Mucosa of gallbladder (tissue), 1 donor: ENCODE results near the gene RWDD3. TPM values are rescaled to one million over a fixed set of nuclear protein-coding genes. Genes with fewer than 3 reads are reported as not detected.

Experiments
- DNase-seq: peaks from one replicate; pipeline ENCODE4 v3.0.0-alpha.2; 2020; ENCODE audit warnings: low spot score
- total RNA-seq: library from RNA; stranded (reverse); gene quantifications from one replicate; pipeline ENCODE4 v1.2.1, GENCODE V29; 2021
- donor health status: DM: no; HTN: no; CAD: no.

RWDD3 gene, protein sequence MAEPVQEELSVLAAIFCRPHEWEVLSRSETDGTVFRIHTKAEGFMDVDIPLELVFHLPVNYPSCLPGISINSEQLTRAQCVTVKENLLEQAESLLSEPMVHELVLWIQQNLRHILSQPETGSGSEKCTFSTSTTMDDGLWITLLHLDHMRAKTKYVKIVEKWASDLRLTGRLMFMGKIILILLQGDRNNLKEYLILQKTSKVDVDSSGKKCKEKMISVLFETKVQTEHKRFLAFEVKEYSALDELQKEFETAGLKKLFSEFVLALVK
- 18.8 TPM for total RNA-seq

DNA sequence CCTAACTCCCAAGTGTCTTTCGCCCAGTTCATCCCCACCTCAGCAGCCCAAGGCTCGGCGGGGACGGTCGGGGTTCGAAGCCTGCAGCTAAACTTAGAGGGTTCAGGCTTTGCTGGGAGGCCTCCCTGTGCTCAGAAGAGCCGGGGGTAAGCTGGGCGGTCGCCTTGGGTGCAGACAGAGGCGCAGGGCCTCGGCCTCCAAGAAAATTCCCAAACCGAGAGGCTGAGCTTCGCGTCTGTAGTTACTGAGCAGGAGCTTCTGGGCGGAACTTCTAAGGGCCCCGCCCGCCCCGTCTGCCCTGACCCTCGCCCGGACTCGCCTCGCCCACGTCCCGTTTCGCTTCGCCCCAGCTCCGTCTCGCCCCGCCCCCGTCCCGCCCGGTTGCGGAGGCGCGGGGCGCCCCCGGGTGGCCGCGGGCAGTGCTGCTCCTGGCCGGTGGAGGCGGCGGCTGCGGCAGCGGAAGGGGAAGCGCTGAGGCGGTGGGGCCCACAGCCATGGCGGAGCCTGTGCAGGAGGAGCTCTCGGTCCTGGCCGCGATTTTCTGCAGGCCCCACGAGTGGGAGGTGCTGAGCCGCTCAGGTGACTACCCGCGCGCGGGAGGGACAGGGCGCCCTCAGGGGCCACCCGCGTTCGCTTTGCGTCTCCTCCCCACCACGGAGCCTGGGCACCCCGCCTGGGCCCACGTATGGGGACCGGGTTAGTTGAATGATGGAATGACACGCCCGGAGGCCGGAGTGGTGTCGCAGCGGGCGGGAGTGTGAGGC lies at the start of gene RWDD3:
Gene RWDD3 (plus strand): TSS at position 474 of the 764 bp plus-strand sequence. CDS start 21 bp downstream, at position 495.
- DNase-seq, result peak; percentile 93

DNA sequence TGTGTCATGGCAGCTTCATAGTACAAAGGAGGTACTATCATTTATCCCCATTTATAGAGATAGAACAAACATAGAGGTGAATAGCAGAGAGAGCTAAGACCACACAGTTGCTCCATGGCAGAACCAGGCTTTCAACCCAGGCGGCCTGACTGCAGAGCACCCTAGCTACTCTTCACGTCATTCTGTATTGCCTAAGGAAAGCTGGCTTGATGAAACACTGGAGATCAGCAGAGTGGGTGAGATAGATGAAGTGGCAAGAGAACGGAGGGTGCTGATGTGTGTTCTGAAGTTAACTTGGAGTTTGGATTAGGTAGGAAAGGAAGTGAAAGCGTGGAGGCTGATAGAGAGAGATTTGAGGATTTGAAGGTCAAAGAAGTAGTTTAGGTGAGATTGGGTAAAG lies 47.9 kb upstream of the RWDD3 start:
- no peak for DNase-seq

DNA sequence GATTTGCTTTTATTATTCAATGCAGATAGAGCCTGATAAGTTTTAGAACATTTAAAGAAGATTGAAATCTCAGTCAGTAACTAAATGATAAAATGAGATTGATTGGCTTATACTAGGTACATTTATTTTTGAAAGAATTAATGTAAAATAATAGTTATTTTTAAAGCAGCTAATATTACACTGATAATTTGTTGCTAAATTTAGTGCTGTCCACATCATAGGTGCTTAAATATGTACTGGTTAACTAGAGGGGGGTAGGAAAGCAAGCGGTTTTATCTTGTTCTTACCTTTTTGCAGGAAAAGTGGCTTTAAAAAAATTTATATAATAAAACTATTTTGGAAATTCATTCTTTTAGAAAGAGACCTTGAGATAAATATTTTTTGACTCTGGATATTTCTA lies 40.4 kb upstream of the RWDD3 start:
- DNase-seq, result no peak

DNA sequence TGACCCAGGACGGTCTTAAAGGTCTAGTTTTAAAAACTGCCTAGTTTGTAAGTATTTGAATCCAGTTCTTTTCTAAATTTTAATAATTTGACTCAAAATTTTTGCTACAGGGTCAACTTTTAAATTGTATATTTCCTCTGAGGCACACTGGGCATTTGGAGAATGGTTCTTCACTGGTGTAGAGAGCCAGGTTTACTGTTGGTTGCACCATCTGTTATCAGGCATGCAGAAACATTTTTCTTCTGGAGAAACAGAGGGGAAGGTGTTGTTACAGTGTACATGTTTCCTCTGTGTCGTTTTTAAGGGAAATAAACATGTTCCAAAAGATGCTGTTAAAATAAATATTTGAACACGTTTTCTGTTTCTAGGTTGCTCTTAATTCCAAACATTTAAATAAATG lies 39.0 kb upstream of the RWDD3 start:
- no peak for DNase-seq

DNA sequence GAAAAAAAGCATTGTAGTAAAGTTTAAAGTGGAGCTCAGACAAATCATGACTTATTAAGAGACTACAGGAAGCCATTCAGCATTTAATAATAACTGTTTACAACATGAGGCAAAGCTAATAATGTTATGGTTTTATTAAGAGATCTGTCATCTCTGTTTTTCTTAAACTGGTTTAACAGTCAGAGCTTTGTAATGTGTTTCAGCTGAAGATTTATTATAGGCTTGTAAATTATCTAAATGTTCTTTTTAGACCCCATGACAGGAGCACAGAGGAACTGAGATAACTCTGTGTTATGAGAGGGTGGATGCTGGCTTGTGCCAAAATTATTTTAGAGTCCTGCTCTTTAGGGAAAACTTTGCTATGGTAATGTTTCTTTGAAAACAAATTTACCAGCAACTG lies 38.0 kb upstream of the RWDD3 start:
- no peak for DNase-seq

DNA sequence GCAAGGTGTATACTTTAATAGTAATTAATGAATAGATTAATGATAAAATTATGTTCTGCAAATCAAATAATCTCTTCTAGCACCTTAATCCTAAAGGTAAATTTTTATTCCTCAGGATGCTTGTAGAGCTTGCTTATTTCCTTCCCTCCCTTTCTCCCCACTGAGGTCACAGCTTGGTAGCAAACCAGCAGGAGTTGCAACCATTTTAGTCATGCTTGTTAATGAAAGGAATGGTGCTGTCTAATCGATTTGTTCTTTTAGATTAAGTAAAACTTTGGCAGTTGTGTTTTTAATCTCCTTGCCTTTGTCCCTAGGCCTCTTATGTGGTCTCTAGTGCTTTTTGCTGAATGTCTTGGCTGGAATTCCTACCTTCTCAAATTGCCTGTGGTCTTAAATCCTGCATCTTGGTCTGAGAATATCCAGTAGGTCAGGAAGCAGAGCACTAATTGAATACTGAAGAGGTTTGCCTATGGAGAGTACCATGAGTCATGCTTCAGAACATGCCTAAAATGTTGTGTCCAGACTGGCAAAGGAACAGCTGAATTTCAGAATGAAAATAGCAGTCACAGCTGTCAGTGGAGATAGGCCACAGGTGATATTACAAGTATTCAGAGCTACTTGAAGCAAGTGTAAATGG lies 36.3 kb upstream of the RWDD3 start:
- DNase-seq, result no peak

DNA sequence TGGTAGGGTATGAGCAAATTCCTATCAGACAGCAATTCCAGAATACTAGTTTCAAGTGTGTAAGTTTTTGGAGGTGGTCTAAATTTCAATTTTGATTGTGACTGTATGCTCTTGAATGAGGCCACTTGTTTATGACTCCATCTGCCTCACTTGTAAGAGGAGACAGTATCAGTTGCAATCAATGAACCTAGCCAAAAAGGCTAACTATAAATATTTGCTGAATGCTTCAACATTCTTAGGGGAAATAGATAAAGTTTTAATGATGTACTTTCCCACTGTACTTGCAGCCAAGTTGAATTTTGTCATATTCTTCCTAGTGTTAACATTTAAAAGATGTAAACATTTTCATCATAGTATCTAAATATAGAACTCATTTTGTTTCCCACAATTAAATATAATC lies 32.1 kb upstream of the RWDD3 start:
- DNase-seq, result no peak

DNA sequence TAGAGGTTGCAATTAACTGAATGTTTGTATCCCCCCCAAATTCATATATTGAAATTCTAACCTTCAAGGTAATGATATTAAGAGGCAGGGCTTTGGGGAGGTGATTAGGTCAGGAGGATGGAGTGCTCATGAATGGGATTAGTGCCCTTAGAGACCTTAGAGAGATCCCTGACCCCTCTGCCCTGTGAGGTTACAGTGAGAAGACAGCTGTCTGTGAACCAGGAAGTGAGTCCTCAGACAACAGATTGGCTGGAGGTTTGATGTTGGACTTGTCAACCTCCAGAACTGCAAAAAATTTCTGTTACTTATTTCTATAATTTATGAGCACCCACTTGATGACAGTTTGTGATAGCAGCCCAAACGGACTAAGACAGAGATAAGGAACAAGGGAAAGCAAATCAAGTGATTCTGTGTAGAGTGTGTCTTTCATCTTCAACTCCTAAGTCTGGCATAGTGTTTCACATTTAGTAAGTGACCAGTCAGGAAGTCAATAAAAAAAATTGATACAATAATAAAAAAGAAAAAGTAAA lies 30.0 kb upstream of the RWDD3 start:
- no peak for DNase-seq

DNA sequence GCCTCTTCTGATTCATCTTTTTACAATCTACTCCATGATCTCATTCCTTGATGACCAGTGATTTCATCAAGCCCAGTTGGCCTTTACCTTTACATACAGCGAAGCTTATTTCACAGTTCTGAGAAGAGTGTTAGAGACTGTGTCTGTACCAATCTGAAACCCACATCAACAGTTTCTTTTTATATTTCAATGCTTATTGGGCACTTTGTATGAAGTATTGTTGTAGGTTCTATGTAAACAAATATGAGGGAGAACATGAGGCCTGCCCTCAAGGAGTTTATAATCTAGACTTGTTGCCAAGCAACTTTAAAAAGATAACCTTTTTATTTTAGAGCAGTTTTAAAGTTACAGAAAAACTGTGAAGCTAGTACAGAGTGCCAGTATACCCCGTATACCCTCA lies 27.5 kb upstream of the RWDD3 start:
- no peak for DNase-seq

DNA sequence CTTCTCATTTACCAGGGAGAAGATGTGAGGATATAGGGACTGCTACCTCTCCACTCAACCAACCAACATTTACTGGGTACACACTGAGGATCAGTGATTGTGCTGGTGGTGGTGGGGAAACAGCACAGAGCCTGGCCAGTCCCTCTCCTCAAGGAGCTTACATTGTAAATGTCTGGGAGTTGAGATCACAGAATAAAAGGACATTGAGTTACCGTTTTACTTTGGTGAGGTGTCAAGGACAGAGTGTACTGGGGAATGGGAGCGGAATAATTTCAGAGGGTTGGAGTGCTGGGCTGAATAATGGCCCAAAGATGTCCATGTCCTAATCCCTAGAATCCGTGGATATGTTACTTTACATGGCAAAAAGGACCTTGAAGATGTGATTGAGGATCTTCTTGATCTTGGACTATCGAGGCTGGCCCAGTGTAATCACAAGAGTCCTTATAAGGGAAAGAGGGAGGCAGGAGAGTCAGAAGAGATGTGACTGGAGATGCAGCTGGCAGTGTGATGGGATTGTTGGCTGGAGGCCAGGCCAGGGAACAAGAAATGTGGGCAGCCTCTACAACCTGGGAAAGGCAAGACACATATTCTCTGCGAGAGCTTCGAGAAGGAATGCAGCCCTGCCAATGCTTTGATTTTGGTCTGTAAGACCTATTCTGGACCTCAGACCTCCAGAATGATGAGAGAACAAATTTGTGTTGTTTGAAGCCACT lies 26.6 kb upstream of the RWDD3 start:
- DNase-seq, result no peak

DNA sequence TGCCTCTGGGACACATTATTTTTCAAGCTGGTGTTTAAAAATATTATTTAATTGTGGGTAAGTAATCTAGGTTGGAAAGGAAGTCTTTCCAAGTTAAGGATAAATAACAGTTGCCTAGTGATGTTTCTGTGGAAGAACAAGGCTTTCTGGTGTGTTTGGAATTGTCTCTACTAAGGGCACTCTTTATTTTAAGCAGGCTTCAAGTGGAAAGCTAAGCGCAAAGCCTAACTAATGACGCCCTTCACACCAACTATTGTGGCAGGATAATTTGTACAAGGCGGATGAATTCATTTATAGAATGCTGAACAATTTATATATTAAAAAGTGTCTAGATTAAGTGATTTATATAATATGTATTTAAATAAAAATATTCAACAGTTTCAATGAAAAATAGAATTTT lies 25.1 kb upstream of the RWDD3 start:
- DNase-seq, result no peak

DNA sequence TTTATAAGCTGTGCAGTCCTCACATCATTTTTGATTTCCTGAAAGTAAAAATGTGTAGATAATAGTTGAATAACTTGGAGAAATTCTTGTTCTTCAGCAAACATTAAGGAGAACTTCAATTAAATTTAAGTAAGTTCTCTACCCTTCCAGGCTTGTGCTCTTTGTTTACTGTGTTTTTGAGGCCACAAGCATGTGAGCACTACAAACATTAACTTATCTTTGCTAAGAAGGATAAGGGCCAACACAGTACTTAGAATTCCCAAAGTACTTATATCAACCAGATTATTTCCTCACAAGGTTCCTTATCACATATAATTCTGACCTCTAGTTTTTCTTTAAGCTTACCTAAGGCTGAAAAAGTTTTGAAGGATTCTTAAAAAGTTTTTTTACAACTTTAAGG lies 24.7 kb upstream of the RWDD3 start:
- no peak for DNase-seq

DNA sequence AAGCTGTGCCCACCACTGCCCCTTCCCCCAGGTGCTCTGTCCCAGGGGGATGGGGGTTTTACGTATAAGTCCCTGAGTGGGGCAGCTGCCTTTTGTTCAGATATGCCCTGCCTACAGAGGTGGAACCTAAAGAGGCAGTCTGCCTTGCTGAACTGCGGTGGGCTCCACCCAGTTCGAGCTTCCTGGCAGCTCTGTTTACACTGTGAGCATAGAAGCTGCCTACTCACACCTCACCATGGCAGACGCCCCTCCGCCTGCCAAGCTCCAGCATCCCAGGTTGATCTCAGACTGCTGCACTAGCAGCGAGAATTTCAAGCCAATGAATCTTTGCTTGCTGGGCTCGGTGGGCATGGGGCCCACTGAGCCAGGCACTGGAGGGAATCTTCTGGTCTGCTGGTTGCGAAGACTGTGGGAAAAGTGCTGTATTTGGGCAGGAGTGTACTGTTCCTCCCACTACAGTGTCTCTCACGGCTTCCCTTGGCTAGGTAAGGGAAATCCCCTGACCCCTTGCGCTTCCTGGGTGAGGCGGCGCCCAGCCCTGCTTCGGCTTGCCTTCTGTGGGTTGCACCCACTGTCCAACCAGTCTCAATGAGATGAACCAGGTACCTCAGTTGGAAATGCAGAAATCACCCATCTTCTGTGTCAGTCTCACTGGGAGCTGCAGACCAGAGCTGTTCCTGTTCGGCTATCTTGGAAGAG lies 17.6 kb upstream of the RWDD3 start:
- no peak for DNase-seq

DNA sequence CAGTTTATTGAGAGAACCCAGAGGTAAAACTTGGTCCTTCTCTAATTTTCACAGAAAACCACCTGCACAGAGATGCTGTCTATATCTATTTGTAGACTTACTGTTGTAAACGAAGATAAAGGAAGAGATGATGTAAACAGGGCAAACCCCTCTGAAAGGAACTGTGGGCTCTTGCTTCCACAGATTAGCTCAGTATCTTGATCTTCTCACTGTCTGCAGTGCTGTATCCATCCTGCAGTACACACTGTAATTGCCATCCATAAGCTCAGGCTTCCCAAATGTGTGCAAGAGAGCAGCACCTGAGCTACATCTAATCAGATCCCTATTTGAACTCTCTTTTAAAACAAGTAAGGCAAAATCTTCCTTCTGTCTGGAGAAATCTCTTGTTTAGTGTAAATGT lies 16.6 kb upstream of the RWDD3 start:
- no peak for DNase-seq

DNA sequence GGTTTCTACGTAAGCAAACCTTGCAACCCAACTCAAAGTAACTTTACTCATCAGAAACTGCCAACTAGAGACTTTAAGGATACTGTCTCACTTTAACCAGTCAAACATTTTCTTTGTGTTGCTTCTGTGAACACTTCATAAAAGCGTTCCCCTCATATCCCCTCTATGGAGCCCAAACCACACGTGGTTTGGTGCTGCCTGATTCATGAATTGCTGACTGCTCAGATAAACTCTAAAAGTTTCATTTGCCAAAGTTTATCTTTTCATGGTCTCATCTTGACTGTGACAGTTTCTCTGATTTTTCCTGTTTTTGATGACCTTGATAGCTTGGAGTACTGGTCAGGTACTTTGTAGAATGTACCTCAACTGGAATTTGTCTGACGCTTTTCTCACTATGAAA lies 14.6 kb upstream of the RWDD3 start:
- DNase-seq, result no peak

DNA sequence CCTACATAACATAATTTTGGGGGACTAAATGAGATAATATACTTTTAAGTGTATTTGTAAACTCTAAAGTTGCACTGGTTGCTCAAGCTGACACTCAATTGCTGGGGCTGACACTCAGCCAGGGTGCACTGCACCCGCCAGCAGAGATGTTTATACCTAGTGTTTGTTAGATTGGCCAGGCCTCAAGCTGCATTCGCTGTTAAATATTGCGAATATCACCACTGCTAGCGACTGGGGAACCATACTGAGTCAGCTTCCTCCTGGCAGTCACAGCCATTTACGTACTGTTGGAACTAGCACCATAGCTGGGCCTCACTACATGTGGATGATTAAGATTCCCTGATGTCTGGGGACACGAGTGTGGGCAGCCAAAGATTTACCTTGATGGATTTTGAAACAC lies 12.7 kb upstream of the RWDD3 start:
- DNase-seq, result no peak

DNA sequence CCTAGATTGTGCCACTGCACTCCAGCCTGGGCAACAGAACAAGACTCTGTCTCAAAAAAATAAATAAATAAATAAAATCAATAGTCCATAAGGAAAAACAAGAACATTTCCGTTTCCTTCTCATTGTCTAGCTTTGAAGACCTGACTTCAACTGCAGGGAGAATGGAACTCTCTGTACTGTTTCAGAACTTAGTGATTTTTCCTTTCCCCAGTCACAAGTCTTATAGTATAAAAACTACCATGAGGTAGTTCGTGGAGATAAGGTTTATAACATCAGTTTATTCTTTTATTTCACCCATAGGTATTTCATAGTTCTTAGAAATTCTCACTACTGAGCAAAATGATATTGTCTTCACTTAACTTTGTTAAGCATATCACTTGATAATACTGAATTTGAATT lies 11.4 kb upstream of the RWDD3 start:
- no peak for DNase-seq

DNA sequence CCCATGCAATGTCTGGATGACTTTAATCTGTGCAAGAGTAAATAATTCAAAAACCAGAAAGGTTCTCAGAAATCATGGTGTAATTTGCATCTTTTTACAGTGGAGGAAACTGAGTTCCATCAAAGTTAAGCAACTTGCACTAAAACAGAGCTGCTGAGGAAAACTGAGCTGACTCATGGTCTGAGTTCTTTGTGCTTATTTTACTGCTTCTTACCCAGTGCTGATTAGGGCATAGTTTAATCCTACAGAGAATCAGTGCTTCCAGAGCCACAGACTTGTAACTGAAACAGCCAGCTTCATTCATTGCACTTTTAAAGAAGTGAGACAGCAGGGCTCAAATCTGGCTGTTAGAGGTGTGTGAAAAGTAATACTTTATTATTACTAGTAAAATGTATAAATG lies 10.9 kb upstream of the RWDD3 start:
- DNase-seq, result no peak

DNA sequence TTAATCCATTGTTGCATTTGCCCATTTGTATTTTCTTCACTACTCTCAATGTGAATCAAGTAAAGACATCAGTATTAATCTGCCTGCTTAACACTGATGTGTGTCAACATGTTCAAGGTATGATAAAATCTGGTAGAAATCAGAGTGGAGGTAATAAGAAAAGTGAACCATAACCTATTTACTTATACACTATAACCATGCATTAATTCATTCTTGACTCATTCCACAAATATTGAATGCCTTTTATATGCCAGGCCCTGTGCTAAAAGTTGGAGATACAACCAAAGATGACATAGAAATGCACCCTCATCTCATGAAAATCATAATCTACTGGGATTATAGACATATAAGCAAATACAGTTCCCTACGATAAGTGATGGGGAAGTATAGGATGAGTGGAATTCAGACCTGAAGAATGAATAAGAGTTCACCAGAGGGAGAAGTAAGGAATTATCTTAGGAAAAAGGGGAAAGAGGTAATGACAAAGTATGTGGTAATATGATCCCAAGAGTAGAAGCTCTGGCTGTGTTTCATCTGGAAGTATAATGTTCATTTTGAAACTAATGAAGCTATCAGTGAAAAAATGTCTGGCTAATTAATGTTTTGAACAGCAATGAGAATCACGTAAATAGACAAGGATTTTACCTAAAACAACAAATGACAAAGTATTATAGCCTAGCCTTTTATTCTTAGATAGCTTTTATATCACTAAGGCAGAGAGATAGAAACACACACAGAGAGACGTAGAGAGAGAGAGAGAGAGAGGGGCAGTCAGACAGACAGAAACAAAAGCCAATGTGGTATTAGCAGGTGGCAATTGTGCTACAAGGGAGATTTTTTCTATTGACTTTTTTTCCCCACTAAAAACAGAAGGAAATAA lies 7.0 kb upstream of the RWDD3 start:
- DNase-seq, result no peak

DNA sequence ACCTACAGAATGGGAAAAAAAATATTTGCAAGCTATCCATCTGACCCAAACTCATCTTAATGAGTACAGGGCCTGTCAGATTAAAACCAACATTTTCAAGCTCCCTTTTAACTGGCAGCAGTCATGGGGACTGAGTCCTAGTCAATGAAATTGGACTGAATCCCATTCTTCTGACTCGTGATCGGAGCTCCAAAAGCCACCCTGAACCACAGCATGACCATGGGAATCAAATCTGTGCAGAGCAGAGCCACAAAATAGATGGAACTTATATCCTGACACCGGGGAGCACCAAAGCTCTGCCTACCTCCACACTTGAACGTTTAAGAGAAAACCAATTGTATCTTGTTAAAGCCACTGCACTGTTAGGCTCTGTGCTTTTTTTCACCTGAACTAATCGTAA lies 5.0 kb upstream of the RWDD3 start:
- no peak for DNase-seq

DNA sequence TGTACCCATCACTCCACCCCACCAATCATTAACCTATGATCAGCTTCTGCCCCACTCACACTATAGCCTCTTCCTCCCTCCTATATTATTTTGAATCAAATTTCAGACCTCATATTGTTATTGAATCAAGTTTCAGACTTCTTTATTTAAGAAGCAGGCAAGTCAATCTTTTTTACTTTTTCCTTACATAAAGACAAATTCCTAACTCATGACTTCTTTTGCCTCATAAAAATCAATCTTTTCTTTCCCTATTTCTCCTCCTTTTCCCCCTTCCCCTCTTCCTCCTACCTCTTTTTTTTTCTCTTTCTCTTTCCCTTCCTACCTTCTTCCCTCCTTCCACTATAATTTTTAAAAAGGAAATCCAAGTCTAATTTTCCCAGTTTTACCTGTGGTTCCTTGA lies 4.3 kb upstream of the RWDD3 start:
- no peak for DNase-seq
